ENCODE data around the gene GLMP.
"Not testable (repeated sequence)": the region's sequence is repeated elsewhere in the genome, so short reads cannot be mapped to it uniquely, and the experiment has no call there.

GLMP gene

GRCh38 chr1:156295391-156295947, at the start of gene GLMP:
GLMP (minus strand) TSS chr1:156295679; CDS start chr1:156295645, 34 bp downstream.
- DNase-seq: peak; percentile 46

GRCh38 chr1:156344409-156344808, 48.9 kb upstream of the GLMP start:
- DNase-seq: no peak

- no peak for DNase-seq
These were observed 46.9 kb upstream of the GLMP start for GRCh38 chr1:156342166-156342955.

- DNase-seq: peak; percentile 100
These were observed 42.9 kb upstream of the GLMP start, which contains the start of the genes CCT3 and TSACC for GRCh38 chr1:156338180-156338976. CCT3 (minus strand) TSS chr1:156338292; CDS start chr1:156338184, 108 bp downstream. TSACC (plus strand) TSS chr1:156338526; CDS start chr1:156339758, 1,232 bp downstream.

GRCh38 chr1:156337888-156338179, 42.4 kb upstream of the GLMP start:
- no peak for DNase-seq

DNA sequence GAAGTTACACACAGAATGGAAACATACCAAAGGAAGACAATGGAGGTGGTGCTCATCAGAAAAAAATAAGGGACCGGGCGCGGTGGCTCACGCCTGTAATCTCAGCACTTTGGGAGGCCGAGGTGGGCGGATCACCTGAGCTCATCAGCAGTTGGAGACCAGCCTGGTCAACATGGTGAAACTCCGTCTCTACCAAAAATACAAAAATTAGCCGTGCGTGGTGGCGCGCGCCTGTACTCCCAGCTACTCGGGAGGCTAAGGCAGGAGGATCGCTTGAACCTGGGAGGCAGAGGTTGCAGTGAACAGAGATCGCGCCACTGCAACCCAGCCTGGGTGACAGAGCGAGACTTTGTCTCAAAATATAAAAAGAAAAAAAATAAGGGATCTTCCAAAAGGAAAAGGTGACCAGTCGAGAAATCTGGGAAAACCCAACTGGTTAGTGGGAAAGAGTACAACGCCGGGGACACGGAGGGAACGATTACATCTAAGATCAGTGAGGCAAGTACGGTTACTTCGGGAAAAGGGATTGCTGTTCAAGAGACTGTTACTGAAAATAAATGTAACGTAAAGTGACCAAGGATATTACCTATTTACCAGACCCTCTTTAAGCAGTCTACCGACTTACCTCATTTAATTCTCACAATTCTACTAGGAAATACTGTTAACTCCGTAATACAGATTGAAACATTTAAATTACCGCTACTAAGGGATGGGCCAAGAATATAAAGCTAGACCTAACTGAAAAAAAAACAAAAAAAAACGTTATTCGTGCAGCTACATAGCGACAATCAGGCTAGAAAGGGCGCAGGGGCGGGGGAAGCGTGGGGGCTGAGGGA, 41.8 kb upstream of the GLMP start:
- DNase-seq: no peak

DNA sequence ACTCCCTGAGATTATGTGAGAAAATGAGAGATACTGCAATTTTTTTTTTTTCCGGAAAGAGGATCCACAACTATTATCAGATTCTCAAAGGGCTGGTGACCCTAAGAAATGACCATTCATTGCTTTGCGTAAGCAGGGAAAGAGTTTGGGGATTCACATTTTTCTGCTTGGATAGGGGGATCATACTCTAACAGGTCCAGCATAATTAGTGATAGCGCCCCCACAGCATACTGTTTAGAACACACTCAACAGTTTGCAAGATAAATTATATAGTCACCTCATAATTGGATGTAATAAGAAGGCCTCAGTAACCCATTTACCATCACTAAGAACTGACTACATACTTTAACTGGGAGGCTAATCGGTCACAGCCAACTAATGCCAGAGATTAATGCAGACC, 40.8 kb upstream of the GLMP start:
- DNase-seq: no peak

- DNase-seq: not testable (repeated sequence)
These were observed 27.7 kb upstream of the GLMP start for GRCh38 chr1:156323179-156323578.

DNA sequence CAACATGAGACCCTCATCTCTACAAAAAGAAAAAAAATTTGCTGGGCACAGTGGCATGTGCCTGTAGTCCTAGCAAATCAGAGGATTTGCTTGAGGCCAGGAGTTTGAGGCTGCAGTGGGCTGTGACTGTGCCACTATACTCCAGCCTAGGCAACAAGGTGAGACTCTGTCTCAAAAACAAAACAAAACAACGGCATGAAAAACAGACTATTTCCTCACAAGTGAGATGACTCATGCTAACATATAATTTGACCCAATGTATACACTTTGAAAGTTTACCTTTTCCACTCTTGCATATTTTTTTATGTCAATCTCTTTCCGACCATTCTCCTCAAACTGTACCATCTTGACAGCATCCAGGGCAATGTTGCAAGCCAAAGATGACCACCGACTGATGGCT, 25.1 kb upstream of the GLMP start:
- no peak for DNase-seq

DNA sequence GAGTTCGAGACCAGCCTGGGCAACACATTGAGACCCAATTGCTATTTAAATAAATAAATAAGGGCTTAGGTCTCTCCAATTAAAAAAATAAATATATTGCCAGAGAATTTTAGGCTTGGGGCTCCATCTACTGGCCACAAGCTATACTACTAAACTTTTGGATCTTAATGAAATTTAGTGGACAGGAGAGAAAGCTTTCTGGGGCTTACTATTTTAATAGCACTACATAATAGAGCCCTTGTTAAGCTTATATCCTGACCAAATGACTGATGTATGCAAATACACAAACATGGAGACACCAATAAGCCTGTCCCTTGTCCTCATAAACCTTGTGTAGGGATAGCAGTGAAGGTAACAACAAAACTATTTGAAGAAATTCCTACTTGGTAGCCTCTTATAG, 24.2 kb upstream of the GLMP start:
- no peak for DNase-seq

DNA sequence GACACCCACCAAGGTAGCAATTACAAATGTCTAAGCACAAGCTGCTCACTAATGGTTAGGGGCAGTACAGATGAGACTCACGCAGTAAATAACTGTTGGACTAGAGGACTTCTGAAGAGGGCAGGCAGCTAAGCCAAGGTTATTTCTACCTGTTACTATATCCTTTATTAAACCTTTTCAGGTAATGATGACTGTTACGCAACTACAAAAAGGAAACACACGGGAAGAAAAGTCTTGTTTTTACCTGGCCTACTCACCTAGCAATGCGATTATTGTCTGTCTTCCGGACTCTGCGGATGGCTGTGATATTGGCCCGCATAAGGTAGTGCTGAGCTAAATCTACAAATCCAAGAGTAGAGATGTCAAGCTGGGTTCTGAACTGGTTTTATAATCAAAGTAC, 21.4 kb upstream of the GLMP start:
- no peak for DNase-seq

DNA sequence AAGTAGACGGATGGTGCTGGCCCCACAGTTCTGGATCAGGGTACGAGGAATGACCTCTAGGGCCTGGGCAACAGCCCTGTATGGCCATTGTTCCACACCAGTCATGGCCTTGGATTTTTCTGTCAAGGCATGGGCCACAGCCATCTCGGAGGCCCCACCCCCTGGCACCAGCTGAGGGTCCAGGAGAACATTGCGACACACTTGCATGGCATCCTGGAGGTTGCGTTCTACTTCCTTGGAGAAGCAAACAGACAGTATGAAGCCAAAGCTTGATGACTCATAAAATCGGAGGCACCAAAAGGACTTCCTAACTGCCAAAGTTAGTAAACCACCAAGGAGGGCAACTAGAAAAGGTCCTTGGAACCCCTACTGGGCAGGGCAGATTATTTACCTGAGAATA, 15.5 kb upstream of the GLMP start:
- DNase-seq: no peak

- no peak for DNase-seq
These were observed 12.6 kb upstream of the GLMP start for GRCh38 chr1:156308078-156308477.

DNA sequence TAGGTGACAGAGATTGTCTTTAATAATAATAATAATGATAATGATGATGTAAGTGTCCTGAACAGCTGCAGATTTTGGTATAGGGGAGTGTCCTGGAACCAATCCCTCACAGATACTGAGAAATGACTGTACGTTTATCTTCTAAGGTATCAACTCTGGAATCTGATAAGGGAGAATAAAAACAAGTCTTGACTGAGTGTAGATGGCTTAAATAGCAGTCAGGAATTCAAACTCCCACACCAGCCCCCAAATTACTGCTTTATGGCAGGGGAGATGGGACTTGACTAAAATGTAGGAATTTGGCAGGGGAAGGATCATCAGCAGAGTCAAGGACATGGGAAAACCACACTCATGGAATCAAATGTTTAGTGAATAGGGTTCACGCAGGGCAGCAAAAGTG, 9.7 kb upstream of the GLMP start:
- no peak for DNase-seq

- no peak for DNase-seq
These were observed 7.8 kb upstream of the GLMP start for GRCh38 chr1:156303241-156303640.

DNA sequence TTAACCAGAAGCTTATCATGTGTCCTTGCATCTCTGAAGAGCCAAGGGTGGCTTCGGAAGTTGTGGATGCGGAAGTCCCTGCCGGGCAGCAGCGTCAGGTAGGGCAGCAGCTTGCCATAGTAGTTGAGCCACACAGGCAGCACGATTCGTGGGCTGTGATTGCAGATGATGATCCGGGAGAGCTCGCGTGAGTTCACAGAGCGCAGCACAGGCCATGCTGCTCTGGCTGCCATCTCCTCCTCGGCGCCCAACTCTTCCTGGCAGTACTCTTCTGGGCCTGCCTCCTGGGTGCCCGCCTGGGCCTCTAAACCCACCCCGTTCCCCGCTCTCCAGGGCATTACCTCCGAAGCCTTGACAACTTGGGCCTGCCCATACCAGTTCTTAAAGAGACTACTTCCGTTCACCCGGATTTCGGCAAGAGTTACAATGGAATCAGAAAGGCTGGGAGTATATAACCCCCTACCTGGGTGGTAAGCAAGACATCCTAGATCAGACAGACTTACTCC, 3.4 kb upstream of the GLMP start, which contains the start of gene VHLL:
TSS of gene VHLL (minus strand) at position 456 of the 506 bp plus-strand sequence. CDS start at position 338, 118 bp downstream.
- DNase-seq: no peak

DNA sequence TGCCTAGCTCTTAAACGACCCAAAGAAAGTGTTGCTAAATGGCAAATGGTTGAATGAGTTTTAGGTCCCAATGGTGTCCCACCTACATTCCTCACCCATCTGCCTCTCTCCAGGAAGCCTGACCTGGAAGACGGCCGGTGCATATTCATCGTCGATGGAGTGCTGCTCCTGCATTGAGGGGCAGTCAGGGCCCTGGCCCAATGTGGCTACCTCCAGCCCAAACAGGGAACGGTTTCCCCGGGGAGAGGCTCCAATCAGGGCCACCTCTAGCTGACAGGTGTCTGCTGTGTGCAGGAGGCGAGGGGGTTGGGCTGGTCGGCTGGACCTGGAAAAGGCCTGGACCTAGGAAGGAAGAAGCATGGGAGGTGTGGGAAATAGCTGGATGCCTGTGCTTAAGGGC, 1.6 kb downstream of the GLMP start:
- no peak for DNase-seq

DNA sequence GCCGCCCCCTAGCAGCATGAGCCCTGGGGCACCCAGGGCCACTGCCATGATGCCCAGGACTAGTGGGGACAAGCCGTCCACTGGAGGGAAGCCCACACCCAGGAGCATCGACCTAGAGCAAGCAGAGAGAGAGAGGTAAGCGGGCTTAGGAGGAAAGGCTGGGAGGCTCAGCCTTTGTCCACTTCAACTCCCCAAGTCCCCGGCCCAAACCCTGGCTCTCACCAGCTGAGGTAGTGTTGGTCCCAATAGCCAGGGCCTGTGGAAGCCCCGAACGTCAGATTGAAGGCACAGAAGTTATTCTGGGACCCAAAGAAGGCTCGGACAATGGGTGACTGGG, 2.4 kb downstream of the GLMP start:
- DNase-seq: no peak

GRCh38 chr1:156291226-156292061, 4.0 kb downstream of the GLMP start:
- peak; percentile 72 for DNase-seq

DNA sequence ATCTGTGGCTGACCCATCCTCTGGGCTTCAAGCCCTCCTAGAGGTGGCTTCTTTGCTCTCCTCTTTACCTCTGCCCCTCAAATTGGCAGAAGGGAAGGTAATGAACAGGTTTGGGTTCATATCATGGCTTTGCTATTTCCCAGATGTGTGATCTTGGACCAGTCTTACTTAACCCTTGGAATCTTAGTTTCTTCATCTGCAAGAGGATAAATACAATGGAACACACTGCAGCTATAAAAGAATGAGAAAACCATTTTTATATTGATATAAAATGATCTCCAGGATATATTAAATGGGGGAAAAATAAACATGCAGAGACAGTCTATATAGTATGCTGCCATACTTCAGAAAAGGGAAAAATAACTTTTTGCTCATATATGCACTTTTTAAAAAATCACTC, 5.6 kb downstream of the GLMP start:
- DNase-seq: no peak

DNA sequence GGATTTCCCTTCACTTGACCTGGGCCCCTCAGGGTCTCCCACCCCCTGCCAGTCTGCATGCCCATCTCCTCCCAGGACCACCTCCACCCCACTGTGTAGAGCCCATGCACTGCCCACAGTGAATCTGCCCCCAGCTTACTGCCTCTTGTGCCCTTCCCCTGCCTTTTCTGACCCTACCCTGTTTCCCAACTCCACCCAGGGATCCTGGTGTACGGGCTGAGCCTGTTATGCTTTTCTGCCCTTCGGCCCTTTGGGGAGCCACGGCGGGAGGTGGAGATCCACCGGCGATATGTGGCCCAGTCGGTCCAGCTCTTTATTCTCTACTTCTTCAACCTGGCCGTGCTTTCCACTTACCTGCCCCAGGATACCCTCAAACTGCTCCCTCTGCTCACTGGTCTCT, 9.4 kb downstream of the GLMP start:
- no peak for DNase-seq

DNA sequence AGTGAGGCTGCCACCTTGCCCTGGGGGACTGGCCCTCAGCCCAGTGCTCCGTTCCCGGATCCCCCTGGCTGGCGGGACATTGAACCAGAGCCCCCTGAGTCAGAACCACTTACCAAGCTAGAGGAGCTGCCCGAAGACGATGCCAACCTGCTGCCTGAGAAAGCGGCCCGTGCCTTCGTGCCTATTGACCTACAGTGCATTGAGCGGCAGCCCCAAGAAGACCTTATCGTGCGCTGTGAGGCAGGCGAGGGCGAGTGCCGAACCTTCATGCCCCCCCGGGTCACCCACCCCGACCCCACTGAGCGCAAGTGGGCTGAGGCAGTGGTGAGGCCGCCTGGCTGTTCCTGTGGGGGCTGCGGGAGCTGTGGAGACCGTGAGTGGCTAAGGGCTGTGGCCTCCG, 10.0 kb downstream of the GLMP start:
- no peak for DNase-seq

Data from CD4-positive, alpha-beta T cell treated with Interleukin-15 for 1 hour (primary cell).